ENCODE measurements around the gene TMEM223.

TMEM223 gene

GRCh38 chr11:62811659-62812058 is 19.9 kb upstream of the TMEM223 start:
- Mint-ChIP-seq H3K27ac (no peak overlapping the region), H3K4me1 (peaks cover 2% of the 10 kb centered on the region), H3K27me3 (ENCODE audit: low read depth) (no peaks in the 10 kb centered on the region), H3K9me3 (no peaks in the 10 kb centered on the region), H3K36me3 (ENCODE audit: low read depth) (peaks cover 16% of the 10 kb centered on the region), H3K4me3 (no peak overlapping the region)
- no peak for TF ChIP-seq CTCF (IDR thresholded peaks at IDR 0.05; ENCODE audit: unreplicated experiment in 3 of 3)

GRCh38 chr11:62810748-62811147 is 18.9 kb upstream of the TMEM223 start:
- no peaks in the 10 kb centered on the region for H3K9me3 Mint-ChIP-seq
- H3K27ac Mint-ChIP-seq, result no peak overlapping the region
- peaks cover 9% of the 10 kb centered on the region for H3K4me1 Mint-ChIP-seq
- no peak for TF ChIP-seq CTCF (IDR thresholded peaks at IDR 0.05; ENCODE audit: unreplicated experiment in 3 of 3)
- no peaks in the 10 kb centered on the region for H3K27me3 Mint-ChIP-seq (ENCODE audit: low read depth)
- peaks cover 12% of the 10 kb centered on the region for H3K36me3 Mint-ChIP-seq (ENCODE audit: low read depth)
- H3K4me3 Mint-ChIP-seq, result no peak overlapping the region

GRCh38 chr11:62806611-62807121 is 14.9 kb upstream of the TMEM223 start:
- H3K27me3 Mint-ChIP-seq (ENCODE audit: low read depth), result no peaks in the 10 kb centered on the region
- H3K9me3 Mint-ChIP-seq, result no peaks in the 10 kb centered on the region
- peak overlapping the region; percentile 94 to 100 (median 99) for H3K4me3 Mint-ChIP-seq

GRCh38 chr11:62805961-62806441 is 14.2 kb upstream of the TMEM223 start:
- Mint-ChIP-seq H3K4me1 (peaks cover 29% of the 10 kb centered on the region), H3K9me3 (no peaks in the 10 kb centered on the region), H3K27me3 (ENCODE audit: low read depth) (no peaks in the 10 kb centered on the region), H3K4me3 (peak overlapping the region; percentile 94 to 100 (median 99)), H3K36me3 (ENCODE audit: low read depth) (peaks cover 30% of the 10 kb centered on the region), H3K27ac (peak overlapping the region; percentile 96 to 98 (median 97))
- TF ChIP-seq CTCF (IDR thresholded peaks at IDR 0.05; ENCODE audit: unreplicated experiment in 3 of 3), result peak in 1 of 3 experiments; percentile 4

More at GRCh38 chr11:62806611-62807121, 14.9 kb upstream of the TMEM223 start:
- H3K27ac Mint-ChIP-seq, result peak overlapping the region; percentile 96 to 98 (median 97)
- peaks cover 25% of the 10 kb centered on the region for H3K36me3 Mint-ChIP-seq (ENCODE audit: low read depth)
- peaks cover 29% of the 10 kb centered on the region for H3K4me1 Mint-ChIP-seq
- no peak for TF ChIP-seq CTCF (IDR thresholded peaks at IDR 0.05; ENCODE audit: unreplicated experiment in 3 of 3)

- peaks cover 32% of the 10 kb centered on the region for H3K36me3 Mint-ChIP-seq (ENCODE audit: low read depth)
- peak within 1 kb of the TSS; percentile 96 to 98 (median 97) for H3K27ac Mint-ChIP-seq
- H3K4me1 Mint-ChIP-seq, result peaks cover 29% of the 10 kb centered on the region
- peak within 1 kb of the TSS; percentile 94 to 100 (median 99) for H3K4me3 Mint-ChIP-seq
- peak; percentile 25 to 35 (median 31) for TF ChIP-seq CTCF (IDR thresholded peaks at IDR 0.05; ENCODE audit: unreplicated experiment in 3 of 3)
- no peaks in the 10 kb centered on the region for H3K27me3 Mint-ChIP-seq (ENCODE audit: low read depth)
- H3K9me3 Mint-ChIP-seq, result no peaks in the 10 kb centered on the region
Observed at GRCh38 chr11:62805076-62805892, 13.5 kb upstream of the TMEM223 start, which contains the start of gene NXF1. Gene NXF1, minus strand, starts transcription at chr11:62805440. Its CDS starts 84 bp downstream, at chr11:62805356.
